Fibroblast of skin of back (primary cell): Measurements from ENCODE around the gene CCDC32.

ENCODE experiments used
- DNase-seq: peaks from one replicate; pipeline ENCODE4 v3.0.0-alpha.2; 2013

The CCDC32 gene

DNA sequence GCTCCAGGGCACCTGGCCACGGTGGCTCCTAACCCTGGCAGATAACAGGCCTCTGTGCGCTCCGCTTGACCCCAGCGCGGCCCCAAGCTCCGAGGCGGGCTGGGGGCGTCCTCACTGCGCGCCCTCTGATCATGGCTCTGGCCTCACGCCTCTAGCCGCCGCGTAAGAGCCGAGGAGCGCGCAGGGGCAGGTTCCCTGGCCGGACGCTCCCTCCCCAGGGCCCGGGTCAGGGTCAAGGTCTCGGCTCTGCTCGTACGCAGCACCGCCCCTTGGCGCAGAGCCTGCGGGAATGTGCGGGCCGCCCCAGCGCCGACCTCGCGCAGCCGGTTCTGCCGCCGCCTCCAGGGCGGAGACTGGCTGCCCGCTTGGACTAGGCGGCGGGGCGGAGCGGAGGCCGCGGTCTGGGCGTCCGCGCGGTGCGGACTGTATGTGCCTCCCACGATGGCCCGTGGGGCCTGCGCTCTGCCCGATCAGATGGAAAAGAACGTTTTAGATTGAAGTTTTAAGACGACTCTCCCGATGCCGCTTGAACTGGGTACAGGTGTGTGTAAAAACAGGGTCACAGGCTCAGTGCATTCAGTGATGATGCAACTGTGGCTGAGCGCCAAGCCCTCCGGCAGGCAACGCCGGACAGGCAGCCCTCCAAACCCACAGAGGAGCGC is 53.2 kb downstream of the CCDC32 start:
- DNase-seq = peak; percentile 30

DNA sequence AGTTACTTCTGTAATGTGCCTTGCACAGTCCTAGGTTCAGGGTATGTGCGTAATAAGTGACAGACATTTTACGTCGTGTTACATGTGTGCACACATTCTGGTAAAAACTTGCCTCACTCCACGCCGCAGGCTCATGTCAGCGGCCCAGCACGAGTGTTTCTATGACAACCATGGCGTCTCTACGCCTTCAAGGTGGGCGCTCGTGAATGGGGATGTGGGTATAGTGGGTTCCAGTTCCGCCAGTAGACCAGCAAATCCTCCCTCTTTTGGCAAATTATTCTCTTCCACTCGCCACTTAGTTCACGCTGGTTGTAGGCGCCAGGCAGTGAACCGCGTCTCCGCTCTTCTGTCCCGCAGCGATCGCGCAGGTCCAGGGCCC is 53.8 kb downstream of the CCDC32 start:
- DNase-seq = no peak

DNA sequence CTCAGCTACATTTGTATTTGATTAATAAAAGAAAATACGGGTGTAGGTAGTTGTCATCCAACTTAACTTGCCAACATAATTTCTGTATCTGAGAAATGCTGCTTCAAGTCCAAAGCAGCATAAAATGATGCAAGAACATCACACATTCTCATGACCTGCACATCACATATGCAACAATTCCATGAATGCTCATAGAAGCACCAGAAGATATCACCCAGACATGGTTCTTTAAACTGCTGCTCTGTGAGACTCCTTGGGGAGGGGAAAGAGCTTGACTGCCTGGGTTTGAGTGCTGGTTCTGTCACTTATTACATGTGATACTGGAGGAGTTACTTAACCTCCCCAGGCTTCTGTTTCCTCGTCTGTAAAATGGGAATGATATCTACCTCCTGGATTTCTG is 54.6 kb downstream of the CCDC32 start:
- DNase-seq = peak; percentile 14

DNA sequence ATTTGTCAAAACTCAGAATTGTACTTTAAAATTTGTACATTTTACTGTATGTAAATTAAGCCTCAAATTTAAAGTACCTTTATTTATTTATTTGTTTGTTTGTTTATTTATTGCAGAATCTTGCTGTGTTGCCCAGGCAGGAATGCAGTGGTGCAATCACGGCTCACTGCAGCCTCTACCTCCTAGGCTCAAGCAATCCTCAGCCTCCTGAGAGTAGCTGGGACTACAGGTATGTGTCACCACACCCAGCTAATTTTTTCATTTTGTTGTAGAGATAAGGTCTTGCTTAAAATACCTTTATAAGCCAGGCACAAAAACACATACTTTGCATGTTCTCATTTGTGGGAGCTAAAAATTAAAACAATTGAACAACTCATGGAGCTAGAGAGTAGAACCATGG is 56.6 kb downstream of the CCDC32 start:
- DNase-seq = no peak

DNA sequence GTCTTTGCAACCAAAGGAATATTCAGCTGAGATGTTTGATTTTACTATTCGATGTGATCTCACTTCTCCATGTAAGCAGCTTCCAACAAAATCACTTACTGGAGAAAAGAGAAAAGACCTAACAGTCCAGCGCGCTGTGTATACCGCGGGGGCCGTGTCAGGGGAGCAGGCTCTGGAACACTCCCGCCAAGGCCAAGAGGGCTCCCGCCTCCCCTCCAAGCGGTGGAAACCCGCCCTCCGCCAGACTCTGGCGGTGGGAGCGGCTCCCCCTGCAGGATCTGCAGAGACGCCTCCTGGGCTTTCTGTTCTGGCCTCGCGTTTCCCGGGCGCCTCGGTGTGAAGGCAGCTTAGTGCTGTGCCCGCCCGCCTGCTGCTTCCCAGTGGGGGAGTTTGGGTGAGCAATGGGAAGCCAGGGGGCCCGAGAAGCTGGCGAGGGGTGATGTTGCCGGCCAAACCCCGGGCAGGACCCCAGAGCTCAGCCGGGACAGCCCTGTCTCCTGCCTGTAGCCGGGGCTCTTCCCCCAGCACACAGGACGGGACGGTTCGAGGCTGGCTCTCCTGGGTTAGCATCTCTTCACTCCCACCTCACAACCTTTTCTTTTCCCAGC is 57.8 kb downstream of the CCDC32 start:
- DNase-seq = peak; percentile 73
